Loucy (cell line): ENCODE results near the gene SRPX2.

Experiments
- CTCF ChIP-seq: fragments of 200-600 bp; sonication (generic); conservative IDR thresholded peaks from 2 replicates; pipeline ENCODE4 v1.5.1; 2014; ENCODE audit warnings: mild to moderate bottlenecking, antibody characterized with exemption, low read length
- EZH2phosphoT487 ChIP-seq: fragments of 200-600 bp; IDR thresholded peaks from 2 replicates; pipeline ENCODE4 v1.6.1; 2018; ENCODE audit warnings: antibody characterized with exemption, mild to moderate bottlenecking, moderate library complexity, borderline replicate concordance

GRCh38 chrX:100685997-100686305 is 42.0 kb downstream of the SRPX2 start:
- no peak for TF ChIP-seq CTCF
- no peak for TF ChIP-seq EZH2phosphoT487
